Duodenal mucosa (tissue), 2 donors: ENCODE results near the gene EEF1B2.
"Not testable (repeated sequence)": the region's sequence is repeated elsewhere in the genome, so short reads cannot be mapped to it uniquely, and the experiment has no call there.

ENCODE experiments used
- H3K27ac ChIP-seq: one replicate; pipeline ENCODE4 v1.7.0; 2013; ENCODE audit warnings: low read depth, low read length
- H3K27me3 ChIP-seq, 2 donors: one replicate each; pipeline ENCODE4 v1.7.0; 2013; ENCODE audit warnings: low read length in 2 of 2, control low read depth in 1 of 2; ENCODE audit not compliant: insufficient read depth in 2 of 2, control insufficient read depth in 1 of 2
- H3K36me3 ChIP-seq, 2 donors: one replicate each; pipeline ENCODE4 v1.7.0; 2013; ENCODE audit warnings: low read length in 2 of 2, control low read depth in 1 of 2; ENCODE audit not compliant: insufficient read depth in 2 of 2, control insufficient read depth in 1 of 2
- H3K4me1 ChIP-seq, 2 donors: one replicate each; pipeline ENCODE4 v1.7.0; 2013; ENCODE audit warnings: low read length in 2 of 2, control low read depth in 1 of 2; ENCODE audit not compliant: insufficient read depth in 2 of 2, control insufficient read depth in 1 of 2
- H3K4me3 ChIP-seq, 2 donors: one replicate each; pipeline ENCODE4 v1.7.0; 2013; ENCODE audit warnings: low read length in 2 of 2, low read depth in 1 of 2
- H3K9ac ChIP-seq, 2 donors: one replicate each; pipeline ENCODE4 v1.7.0; 2013; ENCODE audit warnings: low read length in 2 of 2, low read depth in 1 of 2
- H3K9me3 ChIP-seq, 2 donors: one replicate each; pipeline ENCODE4 v1.7.0; 2013; ENCODE audit warnings: low read length in 2 of 2, control low read depth in 1 of 2; ENCODE audit not compliant: control insufficient read depth in 1 of 2

Gene EEF1B2

GRCh38 chr2:206145665-206146064 is 14.0 kb upstream of the EEF1B2 start:
- Histone ChIP-seq H3K27me3 (no peaks in the 10 kb centered on the region), H3K9me3 (no peaks in the 10 kb centered on the region), H3K4me3 (no peak overlapping the region), H3K36me3 (peaks cover 34 to 80% of the 10 kb centered on the region in 2 donors), H3K27ac (no peak overlapping the region), H3K9ac (no peak overlapping the region), H3K4me1 (no peaks in the 10 kb centered on the region)

GRCh38 chr2:206149330-206149729 is 10.4 kb upstream of the EEF1B2 start:
- Histone ChIP-seq H3K4me1 (no peaks in the 10 kb centered on the region), H3K9me3 (no peaks in the 10 kb centered on the region), H3K27ac (no peak overlapping the region), H3K36me3 (peaks cover 21 to 65% of the 10 kb centered on the region in 2 donors), H3K4me3 (no peak overlapping the region), H3K27me3 (no peaks in the 10 kb centered on the region), H3K9ac (no peak overlapping the region)

GRCh38 chr2:206150168-206150567 is 9.5 kb upstream of the EEF1B2 start:
- Histone ChIP-seq H3K9me3 (no peaks in the 10 kb centered on the region), H3K36me3 (peaks cover 21 to 57% of the 10 kb centered on the region in 2 donors)

GRCh38 chr2:206150631-206151030 is 9.1 kb upstream of the EEF1B2 start:
- H3K27me3 ChIP-seq, result no peaks in the 10 kb centered on the region
- no peak overlapping the region for H3K4me3 ChIP-seq
- no peaks in the 10 kb centered on the region for H3K9me3 ChIP-seq
- no peak overlapping the region for H3K9ac ChIP-seq
- no peak overlapping the region for H3K27ac ChIP-seq
- no peaks in the 10 kb centered on the region for H3K4me1 ChIP-seq
- peaks cover 16 to 52% of the 10 kb centered on the region in 2 donors for H3K36me3 ChIP-seq

More at GRCh38 chr2:206150168-206150567, 9.5 kb upstream of the EEF1B2 start:
- Histone ChIP-seq H3K9ac (no peak overlapping the region), H3K4me3 (no peak overlapping the region), H3K4me1 (no peaks in the 10 kb centered on the region), H3K27ac (no peak overlapping the region), H3K27me3 (no peaks in the 10 kb centered on the region)

DNA sequence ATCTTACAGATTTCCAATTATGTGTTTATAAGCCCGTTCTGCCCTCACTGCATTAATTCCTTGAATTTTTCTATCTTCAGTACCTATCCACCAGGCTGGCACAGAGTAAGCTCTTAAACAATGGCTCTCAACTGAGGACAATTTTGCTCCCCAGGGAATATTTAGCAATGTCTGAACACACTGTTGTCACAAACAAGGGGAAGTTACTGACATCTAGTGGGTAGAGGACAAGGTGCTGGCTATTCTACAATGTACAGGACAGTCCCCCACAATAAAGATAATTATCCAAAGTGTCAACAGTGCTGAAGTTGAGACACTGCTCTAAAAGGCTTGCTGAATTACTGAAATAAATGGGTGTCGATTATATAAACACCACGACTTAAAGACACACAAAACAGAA is 5.5 kb upstream of the EEF1B2 start:
- H3K4me1 ChIP-seq, result peaks cover 5 to 13% of the 10 kb centered on the region in 2 donors
- no peak overlapping the region for H3K4me3 ChIP-seq
- H3K27me3 ChIP-seq, result no peaks in the 10 kb centered on the region
- H3K27ac ChIP-seq, result no peak overlapping the region
- H3K9ac ChIP-seq, result no peak overlapping the region
- no peaks in the 10 kb centered on the region for H3K9me3 ChIP-seq
- peaks cover 4 to 24% of the 10 kb centered on the region in 2 donors for H3K36me3 ChIP-seq

- H3K27ac ChIP-seq, H3K9ac ChIP-seq, H3K9me3 ChIP-seq, H3K27me3 ChIP-seq: not testable (repeated sequence)
- Histone ChIP-seq H3K4me3 (peak overlapping the region in 1 of 2 donors; percentile 98), H3K36me3 (peaks cover 6 to 17% of the 10 kb centered on the region in 2 donors), H3K4me1 (peaks cover 16 to 23% of the 10 kb centered on the region in 2 donors)
These were observed 2.7 kb upstream of the EEF1B2 start for GRCh38 chr2:206157014-206157413.

- peaks cover 20 to 23% of the 10 kb centered on the region in 2 donors for H3K4me1 ChIP-seq
These were observed 941 bp upstream of the EEF1B2 start for GRCh38 chr2:206158563-206159345.

GRCh38 chr2:206160125-206160806 is 571 bp downstream of the EEF1B2 start:
- H3K27ac ChIP-seq, result peak overlapping the region; percentile 83
- peak overlapping the region; percentile 93 to 98 for H3K4me3 ChIP-seq
- peaks cover 16 to 35% of the 10 kb centered on the region in 2 donors for H3K36me3 ChIP-seq
- no peaks in the 10 kb centered on the region for H3K27me3 ChIP-seq
- peaks cover 20 to 23% of the 10 kb centered on the region in 2 donors for H3K4me1 ChIP-seq
- H3K9me3 ChIP-seq, result no peaks in the 10 kb centered on the region
- H3K9ac ChIP-seq, result peak overlapping the region; percentile 75 to 87

More at GRCh38 chr2:206158563-206159345, 941 bp upstream of the EEF1B2 start:
- Histone ChIP-seq H3K36me3 (peaks cover 16 to 31% of the 10 kb centered on the region in 2 donors), H3K4me3 (peak overlapping the region; percentile 93 to 98), H3K9me3 (no peaks in the 10 kb centered on the region), H3K27ac (peak overlapping the region; percentile 68), H3K9ac (peak overlapping the region; percentile 87 to 98), H3K27me3 (no peaks in the 10 kb centered on the region)

DNA sequence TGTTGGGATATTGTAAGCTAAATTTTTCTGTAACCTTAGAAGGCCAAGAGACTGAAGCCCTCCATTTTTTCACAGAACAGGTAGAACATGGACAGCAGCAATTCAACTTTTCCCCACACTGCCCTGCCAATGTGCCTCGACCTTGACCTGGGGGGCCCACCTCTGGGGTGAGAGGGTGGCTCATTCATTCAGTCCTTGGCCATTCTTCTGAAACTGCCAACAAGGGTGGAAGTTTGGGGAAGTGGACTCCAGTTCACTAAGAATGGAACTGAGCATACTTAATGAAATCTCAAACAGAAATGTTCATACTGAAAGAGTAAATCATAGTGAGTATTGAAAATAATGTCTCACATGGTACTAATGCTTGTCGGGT is 1.1 kb downstream of the EEF1B2 start:
- H3K36me3 ChIP-seq, result peaks cover 16 to 35% of the 10 kb centered on the region in 2 donors
- H3K9me3 ChIP-seq, result no peaks in the 10 kb centered on the region
- H3K27me3 ChIP-seq, result no peaks in the 10 kb centered on the region
- peak overlapping the region; percentile 93 to 98 for H3K4me3 ChIP-seq
- H3K4me1 ChIP-seq, result peaks cover 20 to 23% of the 10 kb centered on the region in 2 donors
- H3K27ac ChIP-seq, result no peak overlapping the region
- H3K9ac ChIP-seq, result peak overlapping the region; percentile 75 to 87

DNA sequence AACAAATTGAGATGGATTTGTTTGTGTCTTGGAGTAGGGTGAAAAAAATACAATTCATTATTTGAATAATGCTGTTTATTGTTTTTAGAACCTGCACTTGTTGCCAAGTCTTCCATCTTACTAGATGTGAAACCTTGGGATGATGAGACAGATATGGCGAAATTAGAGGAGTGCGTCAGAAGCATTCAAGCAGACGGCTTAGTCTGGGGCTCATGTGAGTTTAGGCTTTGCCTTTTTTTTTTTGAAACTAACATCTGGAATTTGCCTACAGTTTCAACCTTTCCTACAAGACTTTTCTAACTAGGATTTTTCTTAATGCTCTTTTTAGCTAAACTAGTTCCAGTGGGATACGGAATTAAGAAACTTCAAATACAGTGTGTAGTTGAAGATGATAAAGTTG is 2.7 kb downstream of the EEF1B2 start:
- H3K9me3 ChIP-seq, H3K27ac ChIP-seq, H3K9ac ChIP-seq, H3K27me3 ChIP-seq, H3K4me3 ChIP-seq: not testable (repeated sequence)
- peaks cover 16 to 35% of the 10 kb centered on the region in 2 donors for H3K36me3 ChIP-seq
- peaks cover 19 to 22% of the 10 kb centered on the region in 2 donors for H3K4me1 ChIP-seq
